GM12872 (cell line): Measurements from ENCODE around the gene ACRV1.

Experiments
- CTCF ChIP-seq: IDR thresholded peaks from 3 replicates; pipeline ENCODE4 v1.5.1; 2011; ENCODE audit warnings: low read depth, mild to moderate bottlenecking, low read length, moderate library complexity; ENCODE audit not compliant: insufficient read depth

ACRV1 gene

GRCh38 chr11:125625225-125625629, 55.4 kb downstream of the ACRV1 start:
- no peak for TF ChIP-seq CTCF

GRCh38 chr11:125624756-125625213, 55.9 kb downstream of the ACRV1 start, which contains the start of gene CHEK1:
CHEK1 (plus strand) TSS chr11:125625163; CDS start chr11:125626769, 1,606 bp downstream.
- TF ChIP-seq CTCF: no peak

GRCh38 chr11:125623064-125623463, 57.6 kb downstream of the ACRV1 start:
- TF ChIP-seq CTCF: no peak

GRCh38 chr11:125621995-125622394, 58.7 kb downstream of the ACRV1 start:
- no peak for TF ChIP-seq CTCF
